Ammon's horn (tissue), 1 donor: ENCODE results near the gene RNF224.
A peak's percentile ranks its signal among the peaks of the same experiment; 100 is the strongest.

Source experiments
- DNase-seq: peaks from one replicate; pipeline ENCODE4 v3.0.0-alpha.2; 2016; ENCODE audit warnings: low spot score

RNF224 gene

DNA sequence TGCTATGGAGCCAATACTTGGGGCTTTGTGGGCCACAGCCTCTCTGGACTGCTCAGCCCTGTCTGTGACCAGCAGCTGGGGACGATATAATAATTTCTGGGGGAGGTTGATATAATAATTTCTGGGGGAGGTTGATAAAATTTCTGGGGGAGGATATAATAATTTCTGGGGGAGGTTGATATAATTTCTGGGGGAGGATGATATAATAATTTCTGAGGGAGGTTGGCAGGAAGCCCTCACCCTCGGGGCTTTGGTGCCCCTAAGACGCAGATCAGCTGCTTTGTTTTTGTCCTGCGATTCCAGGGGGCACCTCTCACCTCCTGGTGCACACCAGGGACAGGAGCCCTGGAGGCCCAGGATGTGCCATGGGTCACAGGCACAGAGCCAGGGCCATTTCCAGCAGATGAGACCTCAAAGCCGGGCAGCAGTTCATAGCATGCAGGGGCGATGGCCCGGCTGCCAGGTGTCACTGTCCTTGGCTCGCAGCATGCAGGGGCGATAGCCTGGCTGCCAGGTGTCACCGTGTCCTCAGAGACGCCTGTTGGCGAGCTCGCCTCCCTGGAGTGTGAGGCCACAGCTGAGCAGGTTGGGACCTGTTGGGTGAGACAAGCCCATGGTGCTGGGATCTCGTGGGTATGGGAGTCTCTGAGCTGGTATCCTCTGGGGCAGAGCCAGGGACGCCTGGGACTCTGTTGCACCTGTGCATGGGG is 46.5 kb downstream of the RNF224 start:
- DNase-seq: no peak

DNA sequence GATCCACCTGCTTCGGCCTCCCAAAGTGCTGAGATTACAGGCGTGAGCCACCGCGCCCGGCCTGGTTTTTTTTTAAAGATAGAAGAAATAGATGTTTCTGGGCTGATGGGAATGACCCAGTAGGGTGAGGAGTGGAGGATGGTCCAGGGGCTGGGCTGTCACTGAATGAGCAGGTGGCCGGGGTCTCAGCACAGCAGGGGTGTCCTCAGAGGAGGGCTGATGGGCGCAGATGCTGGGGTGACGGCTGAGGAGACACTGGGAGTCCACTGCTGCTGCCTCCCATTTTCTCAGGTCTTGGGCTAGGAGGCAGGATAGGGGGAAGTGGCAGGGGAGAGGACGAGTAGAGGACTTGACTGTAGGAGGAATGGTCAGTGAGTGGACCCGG is 47.9 kb downstream of the RNF224 start:
- no peak for DNase-seq

DNA sequence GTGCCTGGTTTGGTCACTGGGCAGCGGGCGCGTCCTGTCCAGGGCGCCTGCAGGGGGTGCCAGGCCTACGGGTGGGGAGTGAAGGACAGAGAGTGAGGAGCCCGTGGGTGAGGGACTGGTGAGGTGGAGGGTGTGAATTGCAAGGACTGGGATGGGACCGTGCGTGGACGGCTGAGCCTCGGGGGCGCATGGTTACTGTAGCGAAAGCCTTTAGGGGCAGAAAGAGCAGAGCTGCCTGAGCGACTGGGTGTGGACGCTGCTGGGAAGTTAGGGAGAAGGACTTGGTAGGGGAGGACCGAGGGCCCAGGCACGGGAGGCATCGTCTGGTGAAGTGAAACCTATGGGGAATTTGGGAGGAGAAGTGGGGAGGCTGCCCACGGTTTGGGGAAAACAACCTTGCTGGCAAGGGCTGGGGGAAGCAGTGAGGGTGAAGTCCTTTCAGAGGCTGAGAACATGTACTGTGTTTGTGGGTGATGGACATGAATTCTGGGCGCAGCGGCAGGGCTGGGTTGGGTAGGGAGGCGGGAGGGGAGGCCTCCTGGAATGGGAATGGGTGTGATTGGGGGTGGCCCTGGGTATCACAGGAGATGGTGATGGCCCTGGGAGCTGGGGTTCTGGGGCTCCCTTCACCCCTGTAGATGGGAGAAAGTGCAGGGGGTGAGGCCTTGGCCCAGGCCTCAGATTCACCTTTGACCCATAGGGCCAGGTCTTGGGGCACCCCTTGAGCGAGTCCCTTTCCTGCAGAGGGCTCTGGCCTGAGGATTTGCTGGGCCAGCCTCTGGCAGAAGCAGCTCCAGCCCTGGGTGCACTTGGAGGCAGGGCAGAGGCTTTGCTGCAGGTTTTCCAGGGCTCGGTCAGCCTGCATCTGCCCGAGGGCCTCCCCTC is 48.5 kb downstream of the RNF224 start:
- no peak for DNase-seq

DNA sequence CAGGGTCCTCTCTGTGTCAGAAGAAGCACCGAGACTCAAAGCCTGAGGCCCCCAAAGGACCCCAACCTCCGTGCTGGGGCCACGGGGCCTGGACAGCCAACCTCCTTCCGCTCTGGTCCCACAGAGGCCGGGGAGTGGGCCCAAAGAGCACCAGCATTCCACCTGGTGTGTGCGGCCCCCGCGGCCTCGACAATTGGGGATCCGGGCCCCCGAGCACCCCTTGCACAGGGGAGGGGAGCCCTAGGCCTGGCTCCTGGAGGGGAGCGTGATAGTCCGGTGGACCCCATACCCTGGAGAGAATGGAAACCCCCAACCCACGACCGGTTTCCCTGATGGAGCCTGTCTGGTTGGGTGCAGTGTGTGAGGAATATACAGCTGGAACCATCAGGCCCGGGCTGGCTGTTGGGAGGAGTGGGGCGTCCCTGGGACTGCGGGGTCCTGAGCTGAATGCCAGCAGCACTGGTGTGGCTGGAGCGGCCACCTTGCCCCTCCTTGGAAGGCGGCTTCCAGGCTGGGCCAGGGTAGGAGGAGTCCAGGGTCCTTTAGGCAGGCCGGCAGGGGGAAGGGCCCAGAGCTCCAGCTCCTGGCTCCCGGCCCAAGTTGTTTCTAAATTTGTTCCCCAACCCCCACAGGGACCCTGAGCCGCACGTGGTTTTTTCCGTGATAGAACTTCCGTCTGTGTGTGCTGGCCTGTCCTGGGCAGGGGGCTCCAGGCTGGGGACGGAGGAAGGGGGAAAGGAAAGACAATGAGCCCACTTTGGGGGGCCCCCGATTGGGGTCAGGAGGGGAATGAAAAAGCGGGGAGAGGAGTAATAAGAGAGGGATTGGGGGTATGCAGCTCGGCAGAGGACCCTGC is 49.4 kb downstream of the RNF224 start:
- no peak for DNase-seq

DNA sequence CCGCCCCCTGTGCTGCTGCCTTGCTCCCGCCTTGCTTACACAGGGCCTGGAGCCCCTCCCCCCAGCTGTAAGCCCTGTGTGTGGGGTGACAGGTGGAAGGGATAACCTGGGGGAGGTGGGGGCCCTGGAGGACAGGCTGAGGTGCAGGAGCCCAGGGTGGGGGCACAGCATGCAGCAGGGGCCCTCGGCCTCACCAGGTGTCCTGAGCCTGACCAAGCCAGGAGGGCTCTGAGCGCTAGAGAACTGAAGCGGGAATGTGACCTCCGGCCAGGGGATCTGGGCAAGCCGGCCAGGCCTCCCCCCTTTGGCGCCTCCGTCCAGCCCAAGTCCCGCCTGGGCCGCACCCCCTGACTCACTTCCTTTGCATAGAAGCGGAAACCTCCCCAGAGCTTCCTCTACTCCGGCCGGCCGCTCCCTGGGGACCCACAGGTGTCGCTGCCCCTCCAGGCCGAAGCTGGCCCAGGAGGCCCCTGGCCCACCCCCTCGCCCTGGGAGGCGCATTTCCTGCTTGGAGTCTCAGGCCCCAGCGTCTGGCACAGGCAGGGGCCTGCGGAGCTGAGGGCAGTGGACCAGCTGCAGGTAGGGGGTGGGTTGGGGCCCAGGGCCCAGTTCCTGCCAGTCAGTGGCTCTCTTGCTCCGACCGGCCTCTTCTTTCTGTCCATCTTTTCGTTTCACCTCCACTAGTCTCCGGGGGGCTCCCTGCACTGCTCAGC is 50.2 kb downstream of the RNF224 start, which contains the start of gene TOR4A:
Gene TOR4A, plus strand, starts transcription at position 398 of the 713 bp plus-strand sequence. CDS start 964 bp downstream, outside the sequence.
- DNase-seq: peak; percentile 56

DNA sequence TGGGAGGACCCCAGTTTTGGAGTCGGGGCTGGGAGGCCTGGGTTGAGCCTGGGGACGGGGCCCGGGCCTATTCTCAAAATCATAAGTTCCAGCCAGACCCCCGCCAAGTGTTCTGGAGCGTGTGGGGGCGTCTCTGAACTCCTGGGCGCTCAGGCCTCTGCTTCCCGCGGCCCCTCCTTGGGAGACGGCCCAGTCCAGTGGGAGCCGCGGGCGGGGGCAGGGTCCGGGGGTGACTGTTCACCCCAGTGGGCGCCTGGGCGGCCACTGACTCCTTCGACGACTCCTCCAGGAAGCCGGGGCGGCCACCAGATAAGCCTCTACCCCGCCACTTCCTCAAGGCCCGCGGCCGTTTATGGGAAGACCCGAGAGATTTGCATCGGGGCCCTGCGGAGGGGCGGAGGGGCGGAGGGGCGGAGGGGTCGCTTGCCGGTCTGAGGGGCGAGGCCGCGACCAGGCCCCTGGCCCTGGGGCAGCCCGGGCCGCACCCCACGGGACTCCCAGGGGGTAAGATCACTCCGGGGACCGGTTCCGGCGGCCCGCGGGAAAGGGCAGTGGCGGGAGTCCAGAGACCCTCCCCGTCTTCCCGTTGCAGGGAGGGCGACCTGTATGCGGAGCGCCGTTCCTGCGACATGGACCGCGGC is 50.9 kb downstream of the RNF224 start:
- DNase-seq: no peak
